Endothelial cell of umbilical vein (primary cell): Measurements from ENCODE around the gene STK24. TPM values are rescaled to one million over a fixed set of nuclear protein-coding genes. Genes with fewer than 3 reads are reported as not detected.
A peak's percentile ranks its signal among the peaks of the same experiment; 100 is the strongest.

Experiments
- BruUV-seq: library from RNA; stranded (reverse); fragments of 400-500 nt; replicated peaks from 2 replicates; lab custom pipeline; 2021; lab: Mats Ljungman, UMichigan
- CTCF ChIA-PET: fragments of 300-600, 350-600 bp; sonication (Branson Sonifier 250); formaldehyde crosslinking; loops from one replicate; lab custom pipeline; 2021; ENCODE audit warnings: antibody characterized with exemption, inconsistent platforms; lab: Charles Lee
- POLR2A ChIA-PET: fragments of 300-600, 350-600 bp; sonication (Branson Sonifier 250); formaldehyde crosslinking; loops from one replicate; lab custom pipeline; 2021; ENCODE audit warnings: antibody characterized with exemption, inconsistent platforms; lab: Charles Lee
- DNase-seq: peaks from one replicate; pipeline ENCODE4 v3.0.0-alpha.2; 2011; ENCODE audit warnings: low read depth, low spot score
- FAIRE-seq: peaks from 2 replicates; lab custom pipeline; 2011; peaks lifted over from hg19 to GRCh38; lab: Jason Lieb, UNC
- H2AFZ ChIP-seq: 2 replicates; pipeline ENCODE4 v1.6.0; 2012; ENCODE audit warnings: low read depth, low read length, control low read depth, inconsistent platforms
- H3K27ac ChIP-seq: 2 replicates; pipeline ENCODE4 v1.5.1; 2011; ENCODE audit warnings: low read depth, mild to moderate bottlenecking, control low read depth, low read length, moderate library complexity; ENCODE audit not compliant: insufficient read depth
- H3K27me3 ChIP-seq, 2 experiments: 2 replicates each; pipeline versions ENCODE4 v1.6.0 to v1.6.1; 2011; ENCODE audit warnings: low read length in 2 of 2, mixed read lengths in 1 of 2; ENCODE audit not compliant: control insufficient read depth in 2 of 2, insufficient read depth in 2 of 2
- H3K36me3 ChIP-seq, 2 experiments: 2 replicates in 1 of 2; 3 replicates in 1 of 2; pipeline ENCODE4 v1.5.1; 2011; ENCODE audit warnings: low read length in 2 of 2, mild to moderate bottlenecking in 1 of 2, moderate library complexity in 1 of 2; ENCODE audit not compliant: control insufficient read depth in 2 of 2, insufficient read depth in 2 of 2; ENCODE audit errors: extremely low read depth in 1 of 2
- H3K4me1 ChIP-seq: 3 replicates; pipeline ENCODE4 v1.5.1; 2011; ENCODE audit warnings: mild to moderate bottlenecking, low read length; ENCODE audit not compliant: control insufficient read depth, insufficient read depth; ENCODE audit errors: extremely low read depth
- H3K4me2 ChIP-seq: 2 replicates; pipeline ENCODE4 v1.6.1; 2011; ENCODE audit warnings: low read length, control low read depth, mixed read lengths; ENCODE audit not compliant: insufficient read depth
- H3K4me3 ChIP-seq, 3 experiments: fragments of 200-600 bp in 1 of 3; sonication (generic), shearing (Covaris generic) in 1 of 3; replicated peaks in 1 of 3; 2 replicates each; pipeline ENCODE4 v1.5.1; 2011 to 2016; ENCODE audit warnings: control low read depth in 3 of 3, low read length in 3 of 3, mild to moderate bottlenecking in 2 of 3, inconsistent platforms in 1 of 3, low read depth in 1 of 3, moderate library complexity in 1 of 3; ENCODE audit not compliant: insufficient read depth in 1 of 3
- H3K79me2 ChIP-seq: 2 replicates; pipeline ENCODE4 v1.6.0; 2012; ENCODE audit warnings: low read length, inconsistent platforms; ENCODE audit not compliant: control insufficient read depth, insufficient read depth
- H3K9ac ChIP-seq: replicated peaks from 2 replicates; pipeline ENCODE3; 2011; ENCODE audit warnings: low read length, control low read depth; ENCODE audit not compliant: insufficient read depth; ENCODE audit errors: extremely low read depth
- H3K9me1 ChIP-seq: replicated peaks from 3 replicates; pipeline ENCODE4 v1.6.0; 2011; ENCODE audit warnings: mild to moderate bottlenecking, low read length; ENCODE audit not compliant: control insufficient read depth, insufficient read depth; ENCODE audit errors: extremely low read depth
- H3K9me3 ChIP-seq: replicated peaks from 2 replicates; pipeline ENCODE4 v1.5.1; 2012; ENCODE audit warnings: low read length, inconsistent platforms; ENCODE audit not compliant: control insufficient read depth, insufficient read depth
- H4K20me1 ChIP-seq: replicated peaks from 2 replicates; pipeline ENCODE3; 2011; ENCODE audit warnings: mild to moderate bottlenecking, low read length; ENCODE audit not compliant: control insufficient read depth, insufficient read depth; ENCODE audit errors: extremely low read depth
- EZH2 ChIP-seq: IDR thresholded peaks from 2 replicates; pipeline ENCODE4 v1.6.1; 2012; ENCODE audit warnings: borderline replicate concordance, low read depth, mild to moderate bottlenecking, moderate library complexity, low read length, inconsistent platforms; ENCODE audit not compliant: severe bottlenecking
- FOS ChIP-seq: IDR thresholded peaks from 2 replicates; pipeline ENCODE4 v1.6.1; 2011; ENCODE audit warnings: mild to moderate bottlenecking, low read length, moderate library complexity, borderline replicate concordance; ENCODE audit not compliant: insufficient read depth
- GATA2 ChIP-seq: IDR thresholded peaks from 2 replicates; pipeline ENCODE4 v1.7.0; 2011; ENCODE audit warnings: low read depth, mild to moderate bottlenecking, moderate library complexity, mixed read lengths, low read length; ENCODE audit not compliant: insufficient read length, insufficient read depth
- JUN ChIP-seq: IDR thresholded peaks from 2 replicates; pipeline ENCODE4 v1.6.1; 2011; ENCODE audit warnings: borderline replicate concordance, low read depth; ENCODE audit not compliant: insufficient read length, insufficient read depth
- MYC ChIP-seq: IDR thresholded peaks from one replicate; pipeline ENCODE4 v1.6.1; 2011; ENCODE audit warnings: mild to moderate bottlenecking, low read depth, low read length
- POLR2A ChIP-seq: IDR thresholded peaks from 2 replicates; pipeline ENCODE4 v1.6.1; 2012; ENCODE audit warnings: low read depth, mild to moderate bottlenecking, control low read depth, low read length
- POLR2AphosphoS5 ChIP-seq: IDR thresholded peaks from 2 replicates; pipeline ENCODE4 v1.6.1; 2012; ENCODE audit warnings: low read depth, mild to moderate bottlenecking, control low read depth, low read length, moderate library complexity; ENCODE audit not compliant: insufficient read depth
- dilution Hi-C: fragments of 300-500 bp; cut with MboI; formaldehyde crosslinking; loops from one replicate; pipeline ENCODE4 v1.15.0; 2019; ENCODE audit warnings: low sequenced_read_pairs; ENCODE audit not compliant: extremely low pct_ligation_motif_present
- intact Hi-C: fragments of 100-400 bp; cut with micrococcal nuclease; formaldehyde crosslinking; loops from one replicate; pipeline ENCODE4 v1.10.0; 2022
- polyA plus RNA-seq, 4 experiments: library from polyadenylated mRNA; depleted of rRNA in 3 of 4; stranded (reverse) in 3 of 4; unstranded in 1 of 4; fragments of >200 nt; gene quantifications; 2 replicates each; pipeline versions ENCODE4 v1.2.1 to v1.2.3, GENCODE V29; 2011 to 2012; ENCODE audit warnings: missing spikeins in 1 of 4
- total RNA-seq: library from RNA; stranded (reverse); gene quantifications from 2 replicates; pipeline ENCODE4 v1.2.3, GENCODE V29; 2021
- TF ChIP-seq, protein P1 (sequence below): IDR thresholded peaks from 2 replicates; pipeline ENCODE4 v1.6.1; 2011; ENCODE audit not compliant: insufficient read depth, insufficient read length
- TF ChIP-seq, protein P2 (sequence below), 2 donors: IDR thresholded peaks; 1 replicate in 1 of 2; 2 replicates in 1 of 2; pipeline ENCODE4 v1.5.1; 2011; ENCODE audit warnings: low read length in 2 of 2, mild to moderate bottlenecking in 2 of 2, moderate library complexity in 2 of 2, control low read depth in 1 of 2, inconsistent platforms in 1 of 2, low read depth in 1 of 2; ENCODE audit not compliant: insufficient read depth in 1 of 2; ENCODE audit errors: extremely low read depth in 1 of 2

STK24 gene
- total and polyA plus RNA-seq, 2 donors (not counting 3 experiments of a cell fraction or from before 2014, with no cell fraction given): 43.3 to 100 TPM

DNA sequence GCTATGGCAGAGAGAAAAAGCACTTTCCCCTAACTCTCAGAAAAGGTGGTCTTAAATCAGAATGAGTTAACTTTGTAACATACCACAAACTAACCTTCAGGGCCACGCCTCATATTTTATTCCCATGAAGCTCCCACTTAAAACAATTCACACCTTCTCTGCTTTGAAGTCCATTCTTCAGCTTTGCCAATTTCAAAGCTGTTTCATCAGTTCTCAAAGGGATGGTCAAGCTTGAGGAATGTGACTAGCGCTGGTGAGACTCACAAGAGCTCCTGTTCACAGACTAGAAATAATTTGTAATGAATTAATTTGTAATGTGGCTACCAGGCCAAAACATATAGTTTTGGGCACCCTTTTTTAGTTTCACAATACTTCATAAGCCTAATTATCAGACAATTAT is 68.2 kb downstream of the STK24 start:
- dilution Hi-C loops (loop anchor here (10.0 kb wide), 1 partner anchor 76 kb away; no protein-coding TSS in a partner anchor), intact Hi-C loops (loop anchor here (1.0 kb wide), 1 partner anchor 67 kb away; no protein-coding TSS in a partner anchor)
- DNase-seq (no peak), FAIRE-seq (peak; percentile 33)
- ChIA-PET POLR2A (interaction anchor here (1.1 to 2.1 kb wide), 3 partner anchors 24 to 67 kb away, joined by 3 to 6 read pairs (median 3); no protein-coding TSS in a partner anchor), CTCF (interaction anchor here (0.6 to 4.0 kb wide), 11 partner anchors 11 to 144 kb away, joined by 3 to 26 read pairs (median 4); no protein-coding TSS in a partner anchor)
- Histone ChIP-seq H2AFZ (no peak overlapping the region), H3K79me2 (peaks cover 79% of the 10 kb centered on the region), H4K20me1 (no peaks in the 10 kb centered on the region), H3K9ac (peak overlapping the region; percentile 52), H3K4me1 (peaks cover 71% of the 10 kb centered on the region), H3K9me3 (no peaks in the 10 kb centered on the region), H3K9me1 (no peaks in the 10 kb centered on the region), H3K36me3 (peaks cover 4% of the 10 kb centered on the region in 2 experiments), H3K4me3 (peak overlapping the region in 1 of 3 experiments; percentile 0), H3K4me2 (peak overlapping the region; percentile 67), H3K27ac (peak overlapping the region; percentile 95), H3K27me3 (no peaks in the 10 kb centered on the region)
- BruUV-seq: no TSS peak
- no peak for TF ChIP-seq MYC
- TF ChIP-seq POLR2A: no peak
- no peak for TF ChIP-seq GATA2
- TF ChIP-seq, protein P1, sequence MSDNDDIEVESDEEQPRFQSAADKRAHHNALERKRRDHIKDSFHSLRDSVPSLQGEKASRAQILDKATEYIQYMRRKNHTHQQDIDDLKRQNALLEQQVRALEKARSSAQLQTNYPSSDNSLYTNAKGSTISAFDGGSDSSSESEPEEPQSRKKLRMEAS: no peak
- TF ChIP-seq, protein P2, sequence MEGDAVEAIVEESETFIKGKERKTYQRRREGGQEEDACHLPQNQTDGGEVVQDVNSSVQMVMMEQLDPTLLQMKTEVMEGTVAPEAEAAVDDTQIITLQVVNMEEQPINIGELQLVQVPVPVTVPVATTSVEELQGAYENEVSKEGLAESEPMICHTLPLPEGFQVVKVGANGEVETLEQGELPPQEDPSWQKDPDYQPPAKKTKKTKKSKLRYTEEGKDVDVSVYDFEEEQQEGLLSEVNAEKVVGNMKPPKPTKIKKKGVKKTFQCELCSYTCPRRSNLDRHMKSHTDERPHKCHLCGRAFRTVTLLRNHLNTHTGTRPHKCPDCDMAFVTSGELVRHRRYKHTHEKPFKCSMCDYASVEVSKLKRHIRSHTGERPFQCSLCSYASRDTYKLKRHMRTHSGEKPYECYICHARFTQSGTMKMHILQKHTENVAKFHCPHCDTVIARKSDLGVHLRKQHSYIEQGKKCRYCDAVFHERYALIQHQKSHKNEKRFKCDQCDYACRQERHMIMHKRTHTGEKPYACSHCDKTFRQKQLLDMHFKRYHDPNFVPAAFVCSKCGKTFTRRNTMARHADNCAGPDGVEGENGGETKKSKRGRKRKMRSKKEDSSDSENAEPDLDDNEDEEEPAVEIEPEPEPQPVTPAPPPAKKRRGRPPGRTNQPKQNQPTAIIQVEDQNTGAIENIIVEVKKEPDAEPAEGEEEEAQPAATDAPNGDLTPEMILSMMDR (IDR thresholded peaks at IDR 0.05; ENCODE audit: extremely low read depth in 1 of 2, insufficient read depth in 1 of 2, low read depth in 1 of 2, low read length in 2 of 2): no peak
- TF ChIP-seq FOS: no peak
- TF ChIP-seq EZH2: no peak
- no peak for TF ChIP-seq POLR2AphosphoS5
- TF ChIP-seq JUN: no peak
